ENCODE data around the gene TMEM131. TPM values are rescaled to one million over a fixed set of nuclear protein-coding genes. Genes with fewer than 3 reads are reported as not detected.

TMEM131 gene
- total and polyA plus RNA-seq, 2 experiments from 2014 or later = 9.2 to 22.7 TPM

DNA sequence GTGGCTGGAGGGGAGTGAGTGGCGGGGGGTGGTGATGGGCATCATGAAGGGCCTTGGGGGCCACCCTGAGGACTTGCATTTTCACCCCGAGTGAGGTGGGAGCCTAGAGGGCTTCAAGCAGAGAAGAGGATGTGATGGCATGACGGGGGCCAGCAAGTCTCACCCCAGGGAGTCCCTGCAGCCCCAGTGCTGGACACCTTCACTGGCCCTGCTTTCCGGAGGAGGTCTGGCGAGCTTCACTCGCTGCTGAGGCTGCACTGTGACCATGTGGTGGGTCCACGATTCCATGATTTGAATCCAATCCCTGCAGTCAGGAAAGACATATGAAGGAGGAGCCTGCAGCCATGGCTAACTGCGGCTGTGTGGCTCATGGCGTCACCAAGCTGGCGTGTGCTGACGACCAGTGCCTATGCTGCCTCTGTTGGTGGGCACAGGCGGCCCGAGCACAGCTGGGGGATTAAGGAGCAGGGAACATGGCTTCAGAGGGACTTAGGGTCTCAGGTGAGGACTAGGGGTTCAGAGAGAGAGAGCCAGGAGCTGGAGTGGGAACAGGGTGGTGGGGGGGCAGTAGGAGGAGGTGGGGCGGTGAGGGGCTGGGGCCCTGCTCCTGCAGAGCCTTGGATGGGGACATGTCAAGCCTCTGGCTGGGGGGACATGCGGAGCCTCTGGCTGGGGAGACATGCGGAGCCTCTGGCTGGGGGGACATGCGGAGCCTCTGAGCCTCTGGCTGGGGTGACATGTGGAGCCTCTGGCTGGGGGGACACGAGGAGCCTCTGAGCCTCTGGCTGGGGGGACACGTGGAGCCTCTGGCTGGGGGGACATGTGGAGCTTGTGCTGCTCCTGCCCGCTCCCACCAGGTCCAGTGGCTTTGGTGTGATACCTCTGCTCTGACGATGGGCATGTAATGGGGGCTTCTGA is 278.8 kb downstream of the TMEM131 start:
- no peaks in the 10 kb centered on the region for H3F3A ChIP-seq (replicated peaks; ENCODE audit: low read depth)
- Mint-ChIP-seq H3K4me3 (no peak overlapping the region), H3K4me1 (peaks cover 25% of the 10 kb centered on the region), H3K9me3 (no peaks in the 10 kb centered on the region), H3K36me3 (ENCODE audit: low read depth) (no peaks in the 10 kb centered on the region; the same call in 2 of the 3 replicates), H3K27me3 (ENCODE audit: insufficient read depth, low read depth, poor library complexity) (peaks cover 9% of the 10 kb centered on the region), H3K27ac (no peak overlapping the region)
- H3K27me3 ChIP-seq (ENCODE audit: insufficient read depth) = no peaks in the 10 kb centered on the region
- TF ChIP-seq, protein P1, sequence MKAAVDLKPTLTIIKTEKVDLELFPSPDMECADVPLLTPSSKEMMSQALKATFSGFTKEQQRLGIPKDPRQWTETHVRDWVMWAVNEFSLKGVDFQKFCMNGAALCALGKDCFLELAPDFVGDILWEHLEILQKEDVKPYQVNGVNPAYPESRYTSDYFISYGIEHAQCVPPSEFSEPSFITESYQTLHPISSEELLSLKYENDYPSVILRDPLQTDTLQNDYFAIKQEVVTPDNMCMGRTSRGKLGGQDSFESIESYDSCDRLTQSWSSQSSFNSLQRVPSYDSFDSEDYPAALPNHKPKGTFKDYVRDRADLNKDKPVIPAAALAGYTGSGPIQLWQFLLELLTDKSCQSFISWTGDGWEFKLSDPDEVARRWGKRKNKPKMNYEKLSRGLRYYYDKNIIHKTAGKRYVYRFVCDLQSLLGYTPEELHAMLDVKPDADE (IDR thresholded peaks at IDR 0.05) = no peak
- TF ChIP-seq STAT1 (IDR thresholded peaks at IDR 0.05; ENCODE audit: unreplicated experiment) (no peak), ZNF114 (CRISPR knock-in tag; IDR thresholded peaks at IDR 0.05) (no peak), EZH2phosphoT487 (IDR thresholded peaks at IDR 0.05; ENCODE audit: unreplicated experiment) (no peak), EZH2 (IDR thresholded peaks at IDR 0.05; ENCODE audit: low read depth, unreplicated experiment) (no peak), ZNF331 (CRISPR knock-in tag; IDR thresholded peaks at IDR 0.05; ENCODE audit: low read depth) (no peak), POLR2AphosphoS5 (IDR thresholded peaks at IDR 0.05; ENCODE audit: low read depth) (no peak), JUNB (IDR thresholded peaks at IDR 0.05; ENCODE audit: unreplicated experiment) (no peak), NANOG (IDR thresholded peaks at IDR 0.05; ENCODE audit: borderline replicate concordance) (no peak), CREB1 (CRISPR knock-in tag; IDR thresholded peaks at IDR 0.05; ENCODE audit: low read depth) (no peak)
- TF ChIP-seq, protein P2, sequence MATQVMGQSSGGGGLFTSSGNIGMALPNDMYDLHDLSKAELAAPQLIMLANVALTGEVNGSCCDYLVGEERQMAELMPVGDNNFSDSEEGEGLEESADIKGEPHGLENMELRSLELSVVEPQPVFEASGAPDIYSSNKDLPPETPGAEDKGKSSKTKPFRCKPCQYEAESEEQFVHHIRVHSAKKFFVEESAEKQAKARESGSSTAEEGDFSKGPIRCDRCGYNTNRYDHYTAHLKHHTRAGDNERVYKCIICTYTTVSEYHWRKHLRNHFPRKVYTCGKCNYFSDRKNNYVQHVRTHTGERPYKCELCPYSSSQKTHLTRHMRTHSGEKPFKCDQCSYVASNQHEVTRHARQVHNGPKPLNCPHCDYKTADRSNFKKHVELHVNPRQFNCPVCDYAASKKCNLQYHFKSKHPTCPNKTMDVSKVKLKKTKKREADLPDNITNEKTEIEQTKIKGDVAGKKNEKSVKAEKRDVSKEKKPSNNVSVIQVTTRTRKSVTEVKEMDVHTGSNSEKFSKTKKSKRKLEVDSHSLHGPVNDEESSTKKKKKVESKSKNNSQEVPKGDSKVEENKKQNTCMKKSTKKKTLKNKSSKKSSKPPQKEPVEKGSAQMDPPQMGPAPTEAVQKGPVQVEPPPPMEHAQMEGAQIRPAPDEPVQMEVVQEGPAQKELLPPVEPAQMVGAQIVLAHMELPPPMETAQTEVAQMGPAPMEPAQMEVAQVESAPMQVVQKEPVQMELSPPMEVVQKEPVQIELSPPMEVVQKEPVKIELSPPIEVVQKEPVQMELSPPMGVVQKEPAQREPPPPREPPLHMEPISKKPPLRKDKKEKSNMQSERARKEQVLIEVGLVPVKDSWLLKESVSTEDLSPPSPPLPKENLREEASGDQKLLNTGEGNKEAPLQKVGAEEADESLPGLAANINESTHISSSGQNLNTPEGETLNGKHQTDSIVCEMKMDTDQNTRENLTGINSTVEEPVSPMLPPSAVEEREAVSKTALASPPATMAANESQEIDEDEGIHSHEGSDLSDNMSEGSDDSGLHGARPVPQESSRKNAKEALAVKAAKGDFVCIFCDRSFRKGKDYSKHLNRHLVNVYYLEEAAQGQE (IDR thresholded peaks at IDR 0.05; ENCODE audit: unreplicated experiment) = no peak
- TF ChIP-seq, protein P3, sequence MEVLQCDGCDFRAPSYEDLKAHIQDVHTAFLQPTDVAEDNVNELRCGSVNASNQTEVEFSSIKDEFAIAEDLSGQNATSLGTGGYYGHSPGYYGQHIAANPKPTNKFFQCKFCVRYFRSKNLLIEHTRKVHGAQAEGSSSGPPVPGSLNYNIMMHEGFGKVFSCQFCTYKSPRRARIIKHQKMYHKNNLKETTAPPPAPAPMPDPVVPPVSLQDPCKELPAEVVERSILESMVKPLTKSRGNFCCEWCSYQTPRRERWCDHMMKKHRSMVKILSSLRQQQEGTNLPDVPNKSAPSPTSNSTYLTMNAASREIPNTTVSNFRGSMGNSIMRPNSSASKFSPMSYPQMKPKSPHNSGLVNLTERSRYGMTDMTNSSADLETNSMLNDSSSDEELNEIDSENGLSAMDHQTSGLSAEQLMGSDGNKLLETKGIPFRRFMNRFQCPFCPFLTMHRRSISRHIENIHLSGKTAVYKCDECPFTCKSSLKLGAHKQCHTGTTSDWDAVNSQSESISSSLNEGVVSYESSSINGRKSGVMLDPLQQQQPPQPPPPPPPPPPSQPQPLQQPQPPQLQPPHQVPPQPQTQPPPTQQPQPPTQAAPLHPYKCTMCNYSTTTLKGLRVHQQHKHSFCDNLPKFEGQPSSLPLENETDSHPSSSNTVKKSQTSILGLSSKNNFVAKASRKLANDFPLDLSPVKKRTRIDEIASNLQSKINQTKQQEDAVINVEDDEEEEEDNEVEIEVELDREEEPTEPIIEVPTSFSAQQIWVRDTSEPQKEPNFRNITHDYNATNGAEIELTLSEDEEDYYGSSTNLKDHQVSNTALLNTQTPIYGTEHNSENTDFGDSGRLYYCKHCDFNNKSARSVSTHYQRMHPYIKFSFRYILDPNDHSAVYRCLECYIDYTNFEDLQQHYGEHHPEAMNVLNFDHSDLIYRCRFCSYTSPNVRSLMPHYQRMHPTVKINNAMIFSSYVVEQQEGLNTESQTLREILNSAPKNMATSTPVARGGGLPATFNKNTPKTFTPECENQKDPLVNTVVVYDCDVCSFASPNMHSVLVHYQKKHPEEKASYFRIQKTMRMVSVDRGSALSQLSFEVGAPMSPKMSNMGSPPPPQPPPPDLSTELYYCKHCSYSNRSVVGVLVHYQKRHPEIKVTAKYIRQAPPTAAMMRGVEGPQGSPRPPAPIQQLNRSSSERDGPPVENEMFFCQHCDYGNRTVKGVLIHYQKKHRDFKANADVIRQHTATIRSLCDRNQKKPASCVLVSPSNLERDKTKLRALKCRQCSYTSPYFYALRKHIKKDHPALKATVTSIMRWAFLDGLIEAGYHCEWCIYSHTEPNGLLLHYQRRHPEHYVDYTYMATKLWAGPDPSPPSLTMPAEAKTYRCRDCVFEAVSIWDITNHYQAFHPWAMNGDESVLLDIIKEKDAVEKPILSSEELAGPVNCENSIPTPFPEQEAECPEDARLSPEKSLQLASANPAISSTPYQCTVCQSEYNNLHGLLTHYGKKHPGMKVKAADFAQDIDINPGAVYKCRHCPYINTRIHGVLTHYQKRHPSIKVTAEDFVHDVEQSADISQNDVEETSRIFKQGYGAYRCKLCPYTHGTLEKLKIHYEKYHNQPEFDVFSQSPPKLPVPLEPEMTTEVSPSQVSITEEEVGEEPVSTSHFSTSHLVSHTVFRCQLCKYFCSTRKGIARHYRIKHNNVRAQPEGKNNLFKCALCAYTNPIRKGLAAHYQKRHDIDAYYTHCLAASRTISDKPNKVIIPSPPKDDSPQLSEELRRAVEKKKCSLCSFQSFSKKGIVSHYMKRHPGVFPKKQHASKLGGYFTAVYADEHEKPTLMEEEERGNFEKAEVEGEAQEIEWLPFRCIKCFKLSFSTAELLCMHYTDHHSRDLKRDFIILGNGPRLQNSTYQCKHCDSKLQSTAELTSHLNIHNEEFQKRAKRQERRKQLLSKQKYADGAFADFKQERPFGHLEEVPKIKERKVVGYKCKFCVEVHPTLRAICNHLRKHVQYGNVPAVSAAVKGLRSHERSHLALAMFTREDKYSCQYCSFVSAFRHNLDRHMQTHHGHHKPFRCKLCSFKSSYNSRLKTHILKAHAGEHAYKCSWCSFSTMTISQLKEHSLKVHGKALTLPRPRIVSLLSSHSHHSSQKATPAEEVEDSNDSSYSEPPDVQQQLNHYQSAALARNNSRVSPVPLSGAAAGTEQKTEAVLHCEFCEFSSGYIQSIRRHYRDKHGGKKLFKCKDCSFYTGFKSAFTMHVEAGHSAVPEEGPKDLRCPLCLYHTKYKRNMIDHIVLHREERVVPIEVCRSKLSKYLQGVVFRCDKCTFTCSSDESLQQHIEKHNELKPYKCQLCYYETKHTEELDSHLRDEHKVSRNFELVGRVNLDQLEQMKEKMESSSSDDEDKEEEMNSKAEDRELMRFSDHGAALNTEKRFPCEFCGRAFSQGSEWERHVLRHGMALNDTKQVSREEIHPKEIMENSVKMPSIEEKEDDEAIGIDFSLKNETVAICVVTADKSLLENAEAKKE (CRISPR knock-in tag; IDR thresholded peaks at IDR 0.05) = no peak
- TF ChIP-seq, protein P4, sequence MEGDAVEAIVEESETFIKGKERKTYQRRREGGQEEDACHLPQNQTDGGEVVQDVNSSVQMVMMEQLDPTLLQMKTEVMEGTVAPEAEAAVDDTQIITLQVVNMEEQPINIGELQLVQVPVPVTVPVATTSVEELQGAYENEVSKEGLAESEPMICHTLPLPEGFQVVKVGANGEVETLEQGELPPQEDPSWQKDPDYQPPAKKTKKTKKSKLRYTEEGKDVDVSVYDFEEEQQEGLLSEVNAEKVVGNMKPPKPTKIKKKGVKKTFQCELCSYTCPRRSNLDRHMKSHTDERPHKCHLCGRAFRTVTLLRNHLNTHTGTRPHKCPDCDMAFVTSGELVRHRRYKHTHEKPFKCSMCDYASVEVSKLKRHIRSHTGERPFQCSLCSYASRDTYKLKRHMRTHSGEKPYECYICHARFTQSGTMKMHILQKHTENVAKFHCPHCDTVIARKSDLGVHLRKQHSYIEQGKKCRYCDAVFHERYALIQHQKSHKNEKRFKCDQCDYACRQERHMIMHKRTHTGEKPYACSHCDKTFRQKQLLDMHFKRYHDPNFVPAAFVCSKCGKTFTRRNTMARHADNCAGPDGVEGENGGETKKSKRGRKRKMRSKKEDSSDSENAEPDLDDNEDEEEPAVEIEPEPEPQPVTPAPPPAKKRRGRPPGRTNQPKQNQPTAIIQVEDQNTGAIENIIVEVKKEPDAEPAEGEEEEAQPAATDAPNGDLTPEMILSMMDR (conservative IDR thresholded peaks at IDR 0.05; ENCODE audit: low read depth in 2 of 2) = no peak
- H3K4me3 ChIP-seq = no peak overlapping the region
- no peak overlapping the region for H3K27ac ChIP-seq (ENCODE audit: low read depth)
- no peak overlapping the region for H2AFZ ChIP-seq
- peaks cover 17% of the 10 kb centered on the region for H3K4me1 ChIP-seq (ENCODE audit: insufficient read depth)
- H3K79me2 ChIP-seq (replicated peaks; ENCODE audit: insufficient read depth) = no peaks in the 10 kb centered on the region
- H3K4me2 ChIP-seq = no peak overlapping the region
- H3K9me2 ChIP-seq (ENCODE audit: insufficient read depth) = no peaks in the 10 kb centered on the region
- DNase-seq (ENCODE audit: low spot score) (no peak), ATAC-seq (no peak)
- H3K36me3 ChIP-seq (ENCODE audit: insufficient read depth) = no peaks in the 10 kb centered on the region
- H4K20me1 ChIP-seq (replicated peaks; ENCODE audit: insufficient read depth) = no peaks in the 10 kb centered on the region
